HL-60 (cell line): ENCODE results near the gene MED13L.

Experiments
- DNase-seq, 2 experiments: peaks; one replicate each; pipeline ENCODE4 v3.0.0-alpha.2; 2010 to 2020; ENCODE audit warnings: low read depth in 1 of 2, low spot score in 1 of 2
- H3K27ac ChIP-seq: fragments of 250-450 bp; sonication (Bioruptor Pico); replicated peaks from 2 replicates; pipeline ENCODE4 v1.5.1; 2020; ENCODE audit warnings: mild to moderate bottlenecking, moderate library complexity
- H3K27me3 ChIP-seq: fragments of 250-450 bp; sonication (Bioruptor Pico); 2 replicates; pipeline ENCODE4 v1.5.1; 2021; ENCODE audit warnings: mild to moderate bottlenecking, moderate library complexity; ENCODE audit not compliant: insufficient read depth, poor library complexity, severe bottlenecking
- H3K4me3 ChIP-seq: replicated peaks from 2 replicates; pipeline ENCODE4 v1.5.1; 2011; ENCODE audit warnings: mild to moderate bottlenecking, control low read depth, low read length; ENCODE audit not compliant: insufficient read depth
- GABPA ChIP-seq: IDR thresholded peaks from 2 replicates; pipeline ENCODE4 v1.6.1; 2012; ENCODE audit warnings: low read depth
- POLR2AphosphoS5 ChIP-seq: IDR thresholded peaks from 2 replicates; pipeline ENCODE4 v1.6.1; 2012; ENCODE audit warnings: low read depth
- SPI1 ChIP-seq: IDR thresholded peaks from 2 replicates; pipeline ENCODE4 v1.6.1; 2012; ENCODE audit warnings: low read depth, mild to moderate bottlenecking, borderline replicate concordance
- TF ChIP-seq, protein P1 (sequence below): IDR thresholded peaks from 2 replicates; pipeline ENCODE4 v1.6.1; 2012; ENCODE audit warnings: low read depth; ENCODE audit not compliant: insufficient replicate concordance
- TF ChIP-seq, protein P2 (sequence below): IDR thresholded peaks from one replicate; pipeline ENCODE4 v1.5.1; 2011; ENCODE audit warnings: low read length, control low read depth, inconsistent platforms; ENCODE audit not compliant: insufficient read depth

MED13L gene

DNA sequence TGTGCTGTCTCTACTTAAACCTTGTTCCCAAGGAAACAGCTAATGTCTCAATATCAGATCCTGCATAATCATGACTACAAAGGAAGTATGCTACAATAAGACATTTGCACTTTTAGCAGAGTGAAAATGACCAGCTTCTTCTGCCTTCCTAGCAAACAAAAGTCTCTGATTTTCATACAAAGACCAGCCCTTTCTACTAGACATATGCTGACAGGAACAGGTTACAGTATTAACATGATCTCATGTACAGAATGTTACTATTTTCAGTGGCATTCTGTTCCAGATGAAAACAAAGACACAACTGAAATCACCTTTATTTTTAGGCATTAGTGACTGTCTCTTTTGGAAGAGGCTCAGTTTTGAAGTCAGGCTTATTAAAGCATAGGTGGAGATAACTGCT, 228.6 kb downstream of the MED13L start:
- TF ChIP-seq SPI1 (no peak), GABPA (no peak), POLR2AphosphoS5 (no peak)
- TF ChIP-seq, protein P1, sequence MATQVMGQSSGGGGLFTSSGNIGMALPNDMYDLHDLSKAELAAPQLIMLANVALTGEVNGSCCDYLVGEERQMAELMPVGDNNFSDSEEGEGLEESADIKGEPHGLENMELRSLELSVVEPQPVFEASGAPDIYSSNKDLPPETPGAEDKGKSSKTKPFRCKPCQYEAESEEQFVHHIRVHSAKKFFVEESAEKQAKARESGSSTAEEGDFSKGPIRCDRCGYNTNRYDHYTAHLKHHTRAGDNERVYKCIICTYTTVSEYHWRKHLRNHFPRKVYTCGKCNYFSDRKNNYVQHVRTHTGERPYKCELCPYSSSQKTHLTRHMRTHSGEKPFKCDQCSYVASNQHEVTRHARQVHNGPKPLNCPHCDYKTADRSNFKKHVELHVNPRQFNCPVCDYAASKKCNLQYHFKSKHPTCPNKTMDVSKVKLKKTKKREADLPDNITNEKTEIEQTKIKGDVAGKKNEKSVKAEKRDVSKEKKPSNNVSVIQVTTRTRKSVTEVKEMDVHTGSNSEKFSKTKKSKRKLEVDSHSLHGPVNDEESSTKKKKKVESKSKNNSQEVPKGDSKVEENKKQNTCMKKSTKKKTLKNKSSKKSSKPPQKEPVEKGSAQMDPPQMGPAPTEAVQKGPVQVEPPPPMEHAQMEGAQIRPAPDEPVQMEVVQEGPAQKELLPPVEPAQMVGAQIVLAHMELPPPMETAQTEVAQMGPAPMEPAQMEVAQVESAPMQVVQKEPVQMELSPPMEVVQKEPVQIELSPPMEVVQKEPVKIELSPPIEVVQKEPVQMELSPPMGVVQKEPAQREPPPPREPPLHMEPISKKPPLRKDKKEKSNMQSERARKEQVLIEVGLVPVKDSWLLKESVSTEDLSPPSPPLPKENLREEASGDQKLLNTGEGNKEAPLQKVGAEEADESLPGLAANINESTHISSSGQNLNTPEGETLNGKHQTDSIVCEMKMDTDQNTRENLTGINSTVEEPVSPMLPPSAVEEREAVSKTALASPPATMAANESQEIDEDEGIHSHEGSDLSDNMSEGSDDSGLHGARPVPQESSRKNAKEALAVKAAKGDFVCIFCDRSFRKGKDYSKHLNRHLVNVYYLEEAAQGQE = no peak
- TF ChIP-seq, protein P2, sequence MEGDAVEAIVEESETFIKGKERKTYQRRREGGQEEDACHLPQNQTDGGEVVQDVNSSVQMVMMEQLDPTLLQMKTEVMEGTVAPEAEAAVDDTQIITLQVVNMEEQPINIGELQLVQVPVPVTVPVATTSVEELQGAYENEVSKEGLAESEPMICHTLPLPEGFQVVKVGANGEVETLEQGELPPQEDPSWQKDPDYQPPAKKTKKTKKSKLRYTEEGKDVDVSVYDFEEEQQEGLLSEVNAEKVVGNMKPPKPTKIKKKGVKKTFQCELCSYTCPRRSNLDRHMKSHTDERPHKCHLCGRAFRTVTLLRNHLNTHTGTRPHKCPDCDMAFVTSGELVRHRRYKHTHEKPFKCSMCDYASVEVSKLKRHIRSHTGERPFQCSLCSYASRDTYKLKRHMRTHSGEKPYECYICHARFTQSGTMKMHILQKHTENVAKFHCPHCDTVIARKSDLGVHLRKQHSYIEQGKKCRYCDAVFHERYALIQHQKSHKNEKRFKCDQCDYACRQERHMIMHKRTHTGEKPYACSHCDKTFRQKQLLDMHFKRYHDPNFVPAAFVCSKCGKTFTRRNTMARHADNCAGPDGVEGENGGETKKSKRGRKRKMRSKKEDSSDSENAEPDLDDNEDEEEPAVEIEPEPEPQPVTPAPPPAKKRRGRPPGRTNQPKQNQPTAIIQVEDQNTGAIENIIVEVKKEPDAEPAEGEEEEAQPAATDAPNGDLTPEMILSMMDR = no peak
- no peak overlapping the region for H3K27ac ChIP-seq
- no peak overlapping the region for H3K4me3 ChIP-seq

DNA sequence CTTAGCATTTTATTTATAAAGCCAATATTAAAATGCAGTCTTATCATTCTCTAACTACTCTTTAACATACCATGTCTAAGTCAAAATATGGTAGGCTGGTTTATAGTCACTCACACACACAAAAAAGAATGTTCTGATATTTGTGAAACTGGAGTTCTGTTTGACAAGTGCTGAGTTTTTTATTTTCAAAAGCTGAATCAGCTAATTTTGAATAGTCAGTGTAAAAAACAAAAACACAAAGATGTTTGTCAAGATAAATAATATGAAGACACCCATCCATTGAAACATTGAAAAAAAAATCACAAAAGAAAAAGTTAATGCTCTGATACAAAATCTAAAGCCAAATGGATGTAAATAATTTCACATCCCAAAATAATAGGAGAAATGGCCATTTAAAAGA, 231.5 kb downstream of the MED13L start:
- no peak for DNase-seq
- H3K27me3 ChIP-seq = no peaks in the 10 kb centered on the region
- no peak overlapping the region for H3K4me3 ChIP-seq
- H3K27ac ChIP-seq = no peak overlapping the region
- TF ChIP-seq, protein P1 = no peak
- TF ChIP-seq GABPA (no peak), SPI1 (no peak), POLR2AphosphoS5 (no peak)
- TF ChIP-seq, protein P2 = no peak

More for the DNA sequence above, 228.6 kb downstream of the MED13L start:
- DNase-seq = no peak
- no peaks in the 10 kb centered on the region for H3K27me3 ChIP-seq

DNA sequence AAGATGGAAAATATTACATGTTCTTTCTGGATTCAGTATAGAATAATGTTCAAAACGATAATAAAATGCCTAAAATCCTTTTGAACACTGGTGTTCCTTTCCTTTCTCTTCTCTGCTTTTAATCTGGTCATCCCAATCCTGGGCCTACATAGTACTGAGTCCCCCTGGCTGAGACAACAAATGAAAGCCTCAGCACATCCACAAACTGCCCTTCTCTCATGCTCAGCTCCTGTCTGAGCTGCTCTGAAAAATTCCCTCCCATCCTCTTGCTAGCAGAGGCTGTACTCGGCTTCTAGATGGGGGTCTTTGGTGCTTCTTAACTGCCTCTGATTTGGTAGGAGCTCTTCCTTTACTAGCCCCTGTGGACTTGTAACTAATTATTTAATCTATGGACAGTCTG, 232.3 kb downstream of the MED13L start:
- TF ChIP-seq, protein P1 = no peak
- TF ChIP-seq SPI1 (no peak), GABPA (no peak), POLR2AphosphoS5 (no peak)
- TF ChIP-seq, protein P2 = no peak
- Histone ChIP-seq H3K4me3 (no peak overlapping the region), H3K27me3 (no peaks in the 10 kb centered on the region), H3K27ac (no peak overlapping the region)
- no peak for DNase-seq
